Heart right ventricle (tissue), 16 donors: ENCODE data around the gene GLT6D1. TPM values are rescaled to one million over a fixed set of nuclear protein-coding genes. Genes with fewer than 3 reads are reported as not detected.
A peak's percentile ranks its signal among the peaks of the same experiment; 100 is the strongest.

Source experiments
- ATAC-seq, 8 donors: fragments of 200-7000 bp; cut with Tn5 transposase; one replicate each; pipeline ENCODE4 v1.9.1; 2020; ENCODE audit warnings: mild to moderate bottlenecking in 8 of 8, moderate library complexity in 8 of 8, moderate number of reproducible peaks in 1 of 8
- DNase-seq, 2 donors: peaks; one replicate each; pipeline ENCODE4 v3.0.0-alpha.2; 2020
- H3K27ac ChIP-seq, 10 donors: fragments of 200-600 bp; sonication (generic) in 2 of 10; one replicate each; pipeline versions ENCODE4 v1.5.0 to v1.8.0; 2020 to 2022; ENCODE audit warnings: mild to moderate bottlenecking in 3 of 10
- H3K27me3 ChIP-seq, 7 donors: fragments of 200-600 bp; one replicate each; pipeline ENCODE4 v1.8.0; 2021 to 2022; ENCODE audit warnings: mild to moderate bottlenecking in 2 of 7
- H3K36me3 ChIP-seq, 9 donors: fragments of 200-600 bp; sonication (generic) in 1 of 9; one replicate each; pipeline versions ENCODE4 v1.5.0 to v1.8.0; 2020 to 2022; ENCODE audit warnings: mild to moderate bottlenecking in 2 of 9
- H3K4me1 ChIP-seq, 9 donors: fragments of 200-600 bp; sonication (generic) in 1 of 9; one replicate each; pipeline versions ENCODE4 v1.5.0 to v1.8.0; 2020 to 2022; ENCODE audit warnings: mild to moderate bottlenecking in 4 of 9
- H3K4me3 ChIP-seq, 10 donors: fragments of 200-600 bp; sonication (generic) in 2 of 10; one replicate each; pipeline versions ENCODE4 v1.5.0 to v1.8.0; 2020 to 2022; ENCODE audit warnings: mild to moderate bottlenecking in 7 of 10, moderate library complexity in 2 of 10
- H3K9me3 ChIP-seq, 11 donors: fragments of 200-600 bp in 10 of 11; sonication (generic) in 2 of 11; one replicate each; pipeline versions ENCODE4 v1.5.0 to v1.8.0; 2013 to 2022; ENCODE audit warnings: mild to moderate bottlenecking in 2 of 11, control low read depth in 1 of 11, moderate library complexity in 1 of 11
- CTCF ChIP-seq, 9 donors: fragments of 200-600 bp; sonication (generic) in 2 of 9; IDR thresholded peaks; one replicate each; pipeline versions ENCODE4 v1.5.0 to v1.8.0; 2021 to 2022; ENCODE audit warnings: antibody characterized with exemption in 9 of 9, mild to moderate bottlenecking in 5 of 9, moderate library complexity in 1 of 9
- WGBS, 2 donors: extraction: QIAGEN DNeasy Blood & Tissue Kit; methylation state at CpG; one replicate each; pipeline ENCODE4 v1.1.7; 2013; ENCODE audit warnings: inconsistent platforms in 1 of 2; 5-methylcytosine and 5-hydroxymethylcytosine counted together
- intact Hi-C, 10 donors: fragments of 100-400 bp; cut with DNase I; formaldehyde crosslinking; loops; one replicate each; pipeline versions ENCODE4 v1.11.1 to v1.14.2; 2022
- polyA plus RNA-seq, 2 donors: library from polyadenylated mRNA; stranded (reverse); fragments of 200-250 nt; gene quantifications; one replicate each; pipeline ENCODE4 v1.2.3, GENCODE V29; 2013
- total RNA-seq, 10 donors: library from RNA; stranded (reverse); fragmentation: NEBNext Ultra II Directional in 3 of 10; extraction: Animal tissue kit (Norgen Biotek cat#: 25700) in 3 of 10; gene quantifications; one replicate each; pipeline versions ENCODE4 v1.2.1 to v1.2.4, GENCODE V29; 2021 to 2023
- donor health status: Arrhythmogenic right ventricular cardiomyopathy.
- donor health status: ischemic (EF 13 %, LVEDD 7.1; RV severe dilation, severe dysfunction).
- donor health status: healthy with polysubstance abuse.
- donor health status: DM: no; HTN: yes; CAD: no.
- donor health status: DM: no; HTN: no; CAD: no.
- donor health status: ischemic (EF 25% LVEDD 6.9; RV normal size, moderate dysfunction).
- donor health status: ischemic (EF 25% LVEDD 5.7; RV mildly dilated, moderate dysfunction).
- donor health status: healthy.
- donor health status: DM: yes; HTN: yes; CAD: no.
- donor health status: Ischemic cardiomyopathy.
- donor health status: ischemic (EF 35%, LVEDD 5.7; RV mildly dilated, moderate dysfunction).
- donor health status: nonischemic (EF 11% LVEDD 7.7; RV severe dilation, severe dysfunction).
- donor health status: DM: yes; HTN: yes; CAD: no.
- donor health status: PGD.
- donor health status: ischemic (EF 29% LVEDD 5.4; RV normal size, mild dysfunction).
- donor health status: nonischemic (EF 23%, LVEDD 6.1; RV moderate dilation, normal function).

GLT6D1 gene
- total and polyA plus RNA-seq, 12 donors, result not detected

- 86 to 89% methylated on average over 10 of the region's 10 CpGs for WGBS, 2 donors
- TF ChIP-seq CTCF (IDR thresholded peaks at IDR 0.05), result no peak
- no peak overlapping the region for H3K4me3 ChIP-seq
- H3K36me3 ChIP-seq, result no peaks in the 10 kb centered on the region
- DNase-seq, result no peak
- no peak for ATAC-seq
- intact Hi-C loops, result no loop called here
- H3K27me3 ChIP-seq, result peaks cover 0 to 40% (median 21%) of the 10 kb centered on the region in 7 donors
- H3K4me1 ChIP-seq, result no peaks in the 10 kb centered on the region
- H3K27ac ChIP-seq, result no peak overlapping the region
- H3K9me3 ChIP-seq, result no peaks in the 10 kb centered on the region
These were observed 24.9 kb upstream of the GLT6D1 start for GRCh38 chr9:135664266-135664665.

GRCh38 chr9:135663857-135664256 lies 24.5 kb upstream of the GLT6D1 start:
- WGBS, 2 donors, result 88 to 91% methylated on average over 12 of the region's 12 CpGs
- peaks cover 0 to 40% (median 21%) of the 10 kb centered on the region in 7 donors for H3K27me3 ChIP-seq
- no peak overlapping the region for H3K27ac ChIP-seq
- no peak for TF ChIP-seq CTCF (IDR thresholded peaks at IDR 0.05)
- H3K36me3 ChIP-seq, result no peaks in the 10 kb centered on the region
- H3K4me1 ChIP-seq, result no peaks in the 10 kb centered on the region
- intact Hi-C loops, result no loop called here
- ATAC-seq (no peak), DNase-seq (no peak)
- no peaks in the 10 kb centered on the region for H3K9me3 ChIP-seq
- H3K4me3 ChIP-seq, result no peak overlapping the region

GRCh38 chr9:135663451-135663770 lies 24.1 kb upstream of the GLT6D1 start:
- H3K27me3 ChIP-seq, result peaks cover 0 to 40% (median 21%) of the 10 kb centered on the region in 7 donors

GRCh38 chr9:135662758-135663450 lies 23.6 kb upstream of the GLT6D1 start, which contains the start of gene LCN9:
LCN9 (plus strand) TSS chr9:135663309; CDS start chr9:135663322, 13 bp downstream.
- peak in 5 of 8 donors; percentile 42 to 84 (median 57) for ATAC-seq
- Histone ChIP-seq H3K4me3 (no peak within 1 kb of the TSS), H3K36me3 (no peaks in the 10 kb centered on the region), H3K9me3 (no peaks in the 10 kb centered on the region), H3K4me1 (no peaks in the 10 kb centered on the region), H3K27ac (no peak within 1 kb of the TSS), H3K27me3 (peaks cover 0 to 40% (median 24%) of the 10 kb centered on the region in 7 donors)
- intact Hi-C loops, result no loop called here
- 40 to 50% methylated on average over 25 of the region's 25 CpGs for WGBS, 2 donors
- no peak for DNase-seq
- no peak for TF ChIP-seq CTCF (IDR thresholded peaks at IDR 0.05)

More at GRCh38 chr9:135663451-135663770, 24.1 kb upstream of the GLT6D1 start:
- 61 to 67% methylated on average over 3 of the region's 3 CpGs for WGBS, 2 donors
- Histone ChIP-seq H3K4me1 (no peaks in the 10 kb centered on the region), H3K9me3 (no peaks in the 10 kb centered on the region), H3K4me3 (no peak overlapping the region), H3K27ac (no peak overlapping the region), H3K36me3 (no peaks in the 10 kb centered on the region)
- no peak for ATAC-seq
- no peak for DNase-seq
- intact Hi-C loops, result no loop called here
- TF ChIP-seq CTCF (IDR thresholded peaks at IDR 0.05), result no peak
